IMR-90 (cell line): ENCODE measurements around the gene PLRG1. TPM values are rescaled to one million over a fixed set of nuclear protein-coding genes. Genes with fewer than 3 reads are reported as not detected.

Source experiments
- ATAC-seq: fragments of 200-7000 bp; cut with Tn5 transposase; 2 replicates; pipeline ENCODE4 v1.9.1; 2020; ENCODE audit warnings: low read depth, mild to moderate bottlenecking, moderate library complexity
- BruUV-seq: library from RNA; stranded (reverse); fragments of 400-500 nt; replicated peaks from 2 replicates; lab custom pipeline; 2021; lab: Mats Ljungman, UMichigan
- CTCF ChIA-PET: fragments of 300-600 bp; formaldehyde crosslinking; extraction: SDS; loops from one replicate; lab custom pipeline; 2021; ENCODE audit warnings: antibody characterized with exemption; lab: Yijun Ruan, JAX
- POLR2A ChIA-PET: fragments of 300-600 bp; sonication (Branson Sonifier 250); formaldehyde crosslinking; loops from one replicate; lab custom pipeline; 2022; ENCODE audit warnings: antibody characterized with exemption; ENCODE audit not compliant: unreplicated experiment; lab: Charles Lee
- DNase-seq: peaks from one replicate; pipeline ENCODE4 v3.0.0; 2013
- H2AFZ ChIP-seq: replicated peaks from 2 replicates; pipeline ENCODE3; 2013; ENCODE audit warnings: low read length, mild to moderate bottlenecking; ENCODE audit not compliant: poor library complexity
- H2AK5ac ChIP-seq: 2 replicates; pipeline ENCODE4 v1.6.1; 2013; ENCODE audit warnings: low read depth, low read length, inconsistent platforms
- H2AK9ac ChIP-seq: replicated peaks from 2 replicates; pipeline ENCODE3; 2013; ENCODE audit warnings: mild to moderate bottlenecking, low read depth, low read length, moderate library complexity; ENCODE audit not compliant: poor library complexity
- H2BK120ac ChIP-seq: 2 replicates; pipeline ENCODE4 v1.6.1; 2013; ENCODE audit warnings: low read depth, low read length, inconsistent platforms
- H2BK15ac ChIP-seq: 3 replicates; pipeline ENCODE4 v1.6.1; 2013; ENCODE audit warnings: low read depth, low read length, inconsistent platforms
- H2BK20ac ChIP-seq: 2 replicates; pipeline ENCODE4 v1.6.1; 2013; ENCODE audit warnings: low read depth, mild to moderate bottlenecking, inconsistent platforms, low read length, moderate library complexity
- H2BK5ac ChIP-seq: 2 replicates; pipeline ENCODE4 v1.6.1; 2013; ENCODE audit warnings: mild to moderate bottlenecking, low read depth, low read length, inconsistent platforms; ENCODE audit not compliant: poor library complexity, severe bottlenecking
- H3K14ac ChIP-seq: replicated peaks from 2 replicates; pipeline ENCODE4 v1.6.1; 2013; ENCODE audit warnings: low read depth, low read length, inconsistent platforms
- H3K18ac ChIP-seq: 2 replicates; pipeline ENCODE4 v1.6.1; 2013; ENCODE audit warnings: low read depth, low read length, control low read depth
- H3K23ac ChIP-seq: 2 replicates; pipeline ENCODE4 v1.6.1; 2013; ENCODE audit warnings: low read depth, low read length, inconsistent platforms
- H3K27ac ChIP-seq: 2 replicates; pipeline ENCODE4 v1.5.1; 2013; ENCODE audit warnings: mild to moderate bottlenecking, control low read depth, low read length; ENCODE audit not compliant: insufficient read depth
- H3K27me3 ChIP-seq: 2 replicates; pipeline ENCODE4 v1.6.1; 2013; ENCODE audit warnings: low read length; ENCODE audit not compliant: control insufficient read depth, insufficient read depth
- H3K36me3 ChIP-seq: 2 replicates; pipeline ENCODE4 v1.6.1; 2013; ENCODE audit warnings: low read length, mixed read lengths; ENCODE audit not compliant: control insufficient read depth, insufficient read depth
- H3K4ac ChIP-seq: 2 replicates; pipeline ENCODE4 v1.6.1; 2013; ENCODE audit warnings: low read depth, low read length, inconsistent platforms
- H3K4me1 ChIP-seq: 2 replicates; pipeline ENCODE4 v1.6.1; 2013; ENCODE audit warnings: low read length, mixed read lengths; ENCODE audit not compliant: control insufficient read depth, insufficient read depth
- H3K4me2 ChIP-seq: 2 replicates; pipeline ENCODE4 v1.6.1; 2013; ENCODE audit warnings: low read depth, mild to moderate bottlenecking, control low read depth, low read length, moderate library complexity
- H3K4me3 ChIP-seq: 2 replicates; pipeline ENCODE4 v1.5.1; 2013; ENCODE audit warnings: low read depth, mild to moderate bottlenecking, control low read depth, low read length, moderate library complexity; ENCODE audit not compliant: insufficient read depth
- H3K56ac ChIP-seq: 2 replicates; pipeline ENCODE4 v1.6.1; 2013; ENCODE audit warnings: low read length, inconsistent platforms; ENCODE audit not compliant: insufficient read depth; ENCODE audit errors: extremely low read depth
- H3K79me1 ChIP-seq, 2 experiments: 2 replicates each; pipeline ENCODE4 v1.6.1; 2013; ENCODE audit warnings: low read length in 2 of 2, inconsistent platforms in 1 of 2, low read depth in 1 of 2
- H3K9ac ChIP-seq: 2 replicates; pipeline ENCODE4 v1.6.1; 2013; ENCODE audit warnings: low read depth, low read length, control low read depth
- H3K9me1 ChIP-seq: 2 replicates; pipeline ENCODE4 v1.6.1; 2013; ENCODE audit warnings: low read length, inconsistent platforms; ENCODE audit not compliant: insufficient read depth
- H3K9me3 ChIP-seq: 2 replicates; pipeline ENCODE4 v1.6.1; 2013; ENCODE audit warnings: low read length; ENCODE audit not compliant: control insufficient read depth, insufficient read depth
- H4K20me1 ChIP-seq: 2 replicates; pipeline ENCODE4 v1.6.1; 2013; ENCODE audit warnings: low read length, inconsistent platforms; ENCODE audit not compliant: insufficient read depth
- H4K5ac ChIP-seq: 2 replicates; pipeline ENCODE4 v1.6.1; 2013; ENCODE audit warnings: mild to moderate bottlenecking, low read depth, low read length, control low read depth
- H4K8ac ChIP-seq, 2 experiments: 2 replicates each; pipeline ENCODE4 v1.6.1; 2013; ENCODE audit warnings: low read depth in 2 of 2, low read length in 2 of 2, control low read depth in 1 of 2, inconsistent platforms in 1 of 2
- H4K91ac ChIP-seq: 2 replicates; pipeline ENCODE4 v1.6.1; 2013; ENCODE audit warnings: low read depth, low read length, inconsistent platforms; ENCODE audit not compliant: insufficient read depth
- CHD1 ChIP-seq: IDR thresholded peaks from 2 replicates; pipeline ENCODE4 v1.6.1; 2012; ENCODE audit warnings: low read depth, low read length, improper control_type of control experiment
- NFE2L2 ChIP-seq: fragments of 150-350 bp; IDR thresholded peaks from 2 replicates; pipeline ENCODE4 v1.6.1; 2016; ENCODE audit warnings: low read depth, mild to moderate bottlenecking, low read length
- RCOR1 ChIP-seq: IDR thresholded peaks from 2 replicates; pipeline ENCODE4 v1.6.1; 2012; ENCODE audit warnings: mild to moderate bottlenecking, low read length, improper control_type of control experiment; ENCODE audit not compliant: insufficient replicate concordance
- WGBS, 2 experiments: methylation state at CpG; one replicate each; pipeline versions ENCODE4 v1.1.5 to v1.1.7; 2013; ENCODE audit warnings: missing lambda C conversion rate in 2 of 2; ENCODE audit not compliant: insufficient read length in 1 of 2; ENCODE audit errors: extremely low coverage in 2 of 2; 5-methylcytosine and 5-hydroxymethylcytosine counted together
- dilution Hi-C: fragments of 300-500 bp; cut with HindIII; formaldehyde crosslinking; loops from one replicate; pipeline ENCODE4 v1.14.3; 2018; ENCODE audit warnings: low sequenced_read_pairs; ENCODE audit not compliant: unreplicated experiment
- in situ Hi-C: fragments of 300-500 bp; cut with MboI; formaldehyde crosslinking; loops from 3 replicates; pipeline ENCODE4 v1.14.3; 2019; ENCODE audit warnings: low sequenced_read_pairs, inconsistent platforms, mixed read lengths
- intact Hi-C: fragments of 100-400 bp; cut with micrococcal nuclease; formaldehyde crosslinking; loops from 2 replicates; pipeline ENCODE4 v1.10.0; 2022
- polyA plus RNA-seq, 3 experiments: library from polyadenylated mRNA; depleted of rRNA; stranded (reverse); fragments of >200 nt; gene quantifications; 2 replicates each; pipeline ENCODE4 v1.2.3, GENCODE V29; 2012; ENCODE audit warnings: low replicate concordance in 1 of 3
- total RNA-seq: library from RNA; depleted of rRNA; stranded (reverse); fragments of >200 nt; gene quantifications from 2 replicates; pipeline ENCODE4 v1.2.3, GENCODE V29; 2012

Gene PLRG1
- total and polyA plus RNA-seq, 2 of the 4 experiments (the other 2 are of a cell fraction): 76.1 to 200 TPM

GRCh38 chr4:154582723-154583122, 32.5 kb upstream of the PLRG1 start:
- Histone ChIP-seq H3K9ac (no peak overlapping the region), H3K56ac (no peak overlapping the region), H4K20me1 (no peaks in the 10 kb centered on the region), H2AFZ (no peak overlapping the region), H4K8ac (no peak overlapping the region), H3K4me2 (no peak overlapping the region), H2AK9ac (no peak overlapping the region), H3K79me1 (no peaks in the 10 kb centered on the region), H3K14ac (no peak overlapping the region), H2BK20ac (no peak overlapping the region), H3K18ac (no peak overlapping the region), H3K4me3 (no peak overlapping the region), H2BK120ac (no peak overlapping the region), H3K9me3 (no peaks in the 10 kb centered on the region), H3K36me3 (no peaks in the 10 kb centered on the region), H2BK15ac (no peak overlapping the region), H3K4me1 (no peaks in the 10 kb centered on the region), H4K91ac (no peak overlapping the region), H4K5ac (no peak overlapping the region), H2AK5ac (no peak overlapping the region), H2BK5ac (no peak overlapping the region), H3K9me1 (no peaks in the 10 kb centered on the region), H3K23ac (no peak overlapping the region), H3K27ac (no peak overlapping the region), H3K27me3 (no peaks in the 10 kb centered on the region; the same call in 1 of the 2 replicates), H3K4ac (no peak overlapping the region)
- no TSS peak for BruUV-seq
- ChIA-PET CTCF (no interaction called here), POLR2A (no interaction called here)
- DNase-seq (no peak), ATAC-seq (no peak)
- intact Hi-C loops: no loop called here
- dilution Hi-C loops: no loop called here
- TF ChIP-seq CHD1 (no peak), NFE2L2 (no peak), RCOR1 (no peak)
- in situ Hi-C loops: no loop called here
- WGBS, 2 experiments: no CpG with 5 or more reads among the region's 2 CpGs
